Activated CD4-positive, alpha-beta T cell treated with anti-CD3 and anti-CD28 coated beads, Interleukin-2, amount 10 ng/mL, durations not matched to agents 7 days and 5 days (primary cell): ENCODE data around the gene ZBTB37. TPM values are rescaled to one million over a fixed set of nuclear protein-coding genes. Genes with fewer than 3 reads are reported as not detected.
"Not testable (repeated sequence)": the region's sequence is repeated elsewhere in the genome, so short reads cannot be mapped to it uniquely, and the experiment has no call there.

ENCODE experiments used
- CTCF ChIA-PET: fragments of 350-600 bp; sonication (Branson Sonifier 250); formaldehyde crosslinking; loops from one replicate; lab custom pipeline; 2021; ENCODE audit warnings: antibody characterized with exemption; lab: Charles Lee
- POLR2A ChIA-PET: fragments of 350-600 bp; sonication (Branson Sonifier 250); formaldehyde crosslinking; loops from one replicate; lab custom pipeline; 2021; ENCODE audit warnings: antibody characterized with exemption; lab: Charles Lee
- DNase-seq: peaks from one replicate; pipeline ENCODE4 v3.0.0-alpha.2; 2020
- H3K27ac Mint-ChIP-seq: one replicate; pipeline ENCODE4 v1.8.0; 2021; ENCODE audit warnings: mild to moderate bottlenecking, moderate library complexity, mixed read lengths
- H3K27me3 Mint-ChIP-seq: one replicate; pipeline ENCODE4 v1.8.0; 2021; ENCODE audit warnings: mixed read lengths
- H3K36me3 Mint-ChIP-seq: one replicate; pipeline ENCODE4 v1.8.0; 2021; ENCODE audit warnings: low read depth, mixed read lengths
- H3K4me1 Mint-ChIP-seq: one replicate; pipeline ENCODE4 v1.8.0; 2021; ENCODE audit warnings: mixed read lengths
- H3K4me3 Mint-ChIP-seq: one replicate; pipeline ENCODE4 v1.8.0; 2021; ENCODE audit warnings: mild to moderate bottlenecking, moderate library complexity, mixed read lengths
- H3K9me3 Mint-ChIP-seq: one replicate; pipeline ENCODE4 v1.8.0; 2021; ENCODE audit warnings: mixed read lengths
- total RNA-seq, 2 experiments: library from RNA; stranded (reverse); gene quantifications; one replicate each; pipeline ENCODE4 v1.2.3, GENCODE V29; 2021

ZBTB37 gene
- total RNA-seq, 2 experiments from 2014 or later: 10.2 to 10.9 TPM

DNA sequence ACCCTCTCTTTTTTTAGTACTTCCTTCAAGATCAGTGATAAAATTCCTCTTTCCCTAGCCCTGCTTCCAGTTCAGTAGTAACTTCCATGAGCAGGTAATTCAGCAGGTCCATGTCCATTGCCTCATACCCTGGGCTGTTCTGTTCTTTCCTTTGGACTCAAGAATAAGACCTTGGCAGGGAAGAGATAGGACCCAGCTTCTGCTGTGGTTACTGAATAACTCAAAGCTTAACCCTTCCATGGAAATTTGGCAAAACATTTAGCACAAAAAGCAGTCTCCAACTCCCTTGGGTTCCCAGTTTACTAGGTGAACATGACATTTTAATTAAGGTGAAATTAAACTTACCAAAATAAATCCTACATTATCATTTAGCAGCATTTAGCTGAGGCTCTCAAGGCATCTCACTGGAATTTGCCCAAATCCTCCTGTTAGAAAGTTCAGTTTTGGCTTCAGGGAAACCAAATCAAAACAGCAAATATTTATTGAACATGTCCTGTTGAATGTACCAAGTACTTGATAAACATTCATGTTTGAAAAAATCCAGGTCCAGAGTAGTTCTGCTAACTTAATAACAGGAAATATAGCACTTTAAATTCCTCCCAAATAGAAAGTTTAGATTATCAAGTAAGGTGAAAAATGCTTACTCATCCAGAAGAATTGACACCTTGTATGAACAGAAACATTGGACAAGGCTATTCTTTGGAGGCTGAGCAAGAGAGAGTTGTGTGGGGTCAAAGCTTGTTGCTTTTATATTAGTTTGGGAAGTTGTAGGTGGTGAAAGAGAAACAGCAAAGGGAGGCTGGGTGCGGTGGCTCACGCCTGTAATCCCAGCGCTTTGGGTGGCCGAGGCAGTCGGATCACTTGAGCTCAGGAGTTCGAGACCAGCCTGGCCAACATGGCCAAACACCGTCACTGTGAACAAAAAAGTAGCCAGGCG is 57.4 kb downstream of the ZBTB37 start:
- no peak for DNase-seq
- Mint-ChIP-seq H3K4me1 (no peaks in the 10 kb centered on the region), H3K4me3 (no peak overlapping the region), H3K36me3 (peaks cover 3% of the 10 kb centered on the region), H3K27ac (no peak overlapping the region), H3K27me3 (no peaks in the 10 kb centered on the region), H3K9me3 (no peaks in the 10 kb centered on the region)
- ChIA-PET CTCF (no interaction called here), POLR2A (no interaction called here)

DNA sequence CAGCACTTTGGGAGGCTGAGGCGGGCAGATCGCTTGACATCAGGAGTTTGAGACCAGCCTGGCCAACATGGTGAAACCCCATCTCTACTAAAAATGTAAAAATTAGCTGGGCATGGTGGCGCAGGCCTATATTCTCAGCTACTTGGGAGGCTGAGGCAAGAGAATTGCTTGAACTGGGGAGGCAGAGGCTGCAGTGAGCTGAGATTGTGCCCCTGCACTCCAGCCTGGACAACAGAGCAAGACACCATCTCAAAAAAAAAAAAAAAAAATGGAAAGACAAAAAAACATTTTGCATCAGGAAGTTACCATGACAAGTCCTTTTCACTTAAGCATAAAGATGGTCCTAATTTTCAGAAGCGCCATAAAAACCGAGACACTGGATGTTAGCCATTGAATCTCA is 62.4 kb downstream of the ZBTB37 start:
- CTCF ChIA-PET: not testable (repeated sequence)

DNA sequence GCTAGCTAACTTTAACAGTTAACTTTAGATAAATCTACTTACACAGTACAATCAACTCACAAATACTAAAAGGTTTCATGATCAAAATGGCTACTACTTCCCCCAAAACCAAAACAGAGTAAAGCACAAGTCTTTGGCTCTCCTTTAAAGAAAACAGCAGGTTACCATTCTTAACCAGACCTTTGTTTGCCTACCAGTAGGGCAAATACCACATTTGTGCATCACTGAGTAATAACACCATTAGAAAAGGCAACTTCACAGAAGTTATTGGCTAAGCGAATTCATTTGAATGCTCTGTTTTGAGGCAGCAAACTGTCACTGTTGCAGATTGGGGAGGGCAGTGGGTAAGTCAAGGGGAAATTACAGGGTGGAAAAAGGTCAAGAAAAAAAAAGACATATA is 66.3 kb downstream of the ZBTB37 start:
- ChIA-PET POLR2A (no interaction called here), CTCF (interaction anchor here (0.9 kb wide), 2 partner anchors 17 to 258 kb away, joined by 3 read pairs; partner anchors contain the start of gene SERPINC1)
- Mint-ChIP-seq H3K27ac (no peak overlapping the region), H3K4me1 (no peaks in the 10 kb centered on the region), H3K27me3 (no peaks in the 10 kb centered on the region), H3K9me3 (no peaks in the 10 kb centered on the region), H3K4me3 (no peak overlapping the region), H3K36me3 (peaks cover 29% of the 10 kb centered on the region)
- no peak for DNase-seq

More for the DNA sequence above, 62.4 kb downstream of the ZBTB37 start:
- H3K27ac Mint-ChIP-seq, H3K27me3 Mint-ChIP-seq, H3K4me1 Mint-ChIP-seq, POLR2A ChIA-PET, H3K9me3 Mint-ChIP-seq, H3K4me3 Mint-ChIP-seq, DNase-seq: not testable (repeated sequence)
- H3K36me3 Mint-ChIP-seq: peaks cover 18% of the 10 kb centered on the region

DNA sequence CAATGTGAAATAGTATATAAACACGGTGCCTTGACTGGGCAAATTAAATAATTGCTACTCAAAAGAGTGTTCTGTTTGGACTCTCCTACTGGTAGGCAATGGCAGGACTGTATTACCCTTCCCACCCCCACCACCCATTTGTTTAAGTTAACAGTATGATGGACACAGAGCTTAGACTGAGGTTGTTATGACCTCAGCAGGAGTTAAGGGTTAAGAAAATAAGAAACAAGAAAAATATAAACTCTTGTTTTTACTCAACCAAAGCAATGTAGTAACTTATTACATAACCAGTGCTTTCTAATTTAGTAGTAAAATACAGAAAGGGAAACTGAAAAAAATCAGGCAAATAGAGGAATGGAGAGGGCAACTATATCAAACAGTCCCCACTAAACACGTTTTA is 68.9 kb downstream of the ZBTB37 start:
- no peak overlapping the region for H3K4me3 Mint-ChIP-seq
- POLR2A ChIA-PET: no interaction called here
- peaks cover 41% of the 10 kb centered on the region for H3K36me3 Mint-ChIP-seq
- no peaks in the 10 kb centered on the region for H3K9me3 Mint-ChIP-seq
- CTCF ChIA-PET: interaction anchor here (0.6 to 1.7 kb wide), 2 partner anchors 10 to 488 kb away, joined by 3 to 5 read pairs; no protein-coding TSS in a partner anchor
- H3K4me1 Mint-ChIP-seq: no peaks in the 10 kb centered on the region
- no peaks in the 10 kb centered on the region for H3K27me3 Mint-ChIP-seq
- H3K27ac Mint-ChIP-seq: no peak overlapping the region
- DNase-seq: no peak

DNA sequence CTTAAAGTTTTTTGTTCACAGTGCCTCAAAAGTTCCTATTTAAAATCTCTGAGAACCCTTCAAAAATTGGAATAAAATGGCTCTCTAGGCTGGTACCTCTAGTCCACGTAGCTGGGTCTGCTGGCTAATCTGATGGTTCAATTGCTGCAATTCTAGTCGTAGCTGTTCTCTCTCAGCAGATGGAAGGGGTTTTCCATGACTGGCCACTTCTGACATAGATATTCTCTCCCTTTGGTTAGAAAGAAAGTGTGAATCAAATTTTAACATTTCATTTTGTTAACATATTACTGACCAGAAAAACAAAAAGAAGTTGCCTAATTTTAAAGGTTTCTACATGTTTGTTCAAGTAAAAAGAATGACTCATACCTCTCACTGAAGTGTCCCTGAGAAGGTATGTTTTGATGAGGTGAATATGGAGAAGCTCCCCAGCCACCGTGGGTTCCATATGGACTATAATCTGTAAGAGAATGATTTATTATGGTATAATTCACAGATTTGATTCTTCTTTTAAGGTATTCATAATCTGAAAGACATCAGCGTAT is 78.3 kb downstream of the ZBTB37 start:
- no peak for DNase-seq
- ChIA-PET POLR2A (no interaction called here), CTCF (interaction anchor here (1.2 to 1.7 kb wide), 2 partner anchors 9 to 15 kb away, joined by 4 to 5 read pairs; no protein-coding TSS in a partner anchor)
- H3K4me3 Mint-ChIP-seq: no peak overlapping the region
- no peaks in the 10 kb centered on the region for H3K4me1 Mint-ChIP-seq
- no peaks in the 10 kb centered on the region for H3K27me3 Mint-ChIP-seq
- peaks cover 37% of the 10 kb centered on the region for H3K36me3 Mint-ChIP-seq
- H3K9me3 Mint-ChIP-seq: no peaks in the 10 kb centered on the region
- H3K27ac Mint-ChIP-seq: no peak overlapping the region

DNA sequence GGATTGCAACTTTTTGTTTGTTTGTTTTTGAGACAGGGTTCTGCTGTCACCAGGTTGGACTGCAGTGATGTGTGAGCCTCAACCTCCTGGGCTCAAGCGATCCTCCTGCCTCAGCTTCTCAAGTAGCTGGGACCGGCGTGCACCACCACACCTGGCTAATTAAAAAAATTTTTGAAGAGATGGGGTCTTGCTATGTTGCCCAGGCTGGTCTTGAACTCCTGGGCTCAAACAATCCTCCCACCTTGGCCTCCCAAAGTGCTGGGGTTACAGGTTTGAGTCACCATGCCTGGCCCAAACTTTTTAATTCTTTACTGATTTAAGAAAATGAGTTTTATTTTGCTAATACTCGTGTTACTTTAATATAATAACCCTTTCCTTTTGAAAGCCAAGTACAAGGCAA is 80.4 kb downstream of the ZBTB37 start:
- Mint-ChIP-seq H3K27ac (no peak overlapping the region), H3K4me3 (no peak overlapping the region), H3K9me3 (no peaks in the 10 kb centered on the region), H3K27me3 (no peaks in the 10 kb centered on the region), H3K4me1 (peaks cover 10% of the 10 kb centered on the region), H3K36me3 (peaks cover 36% of the 10 kb centered on the region)
- ChIA-PET CTCF (interaction anchor here (1.0 kb wide), 2 partner anchors 13 to 84 kb away, joined by 3 to 4 read pairs; no protein-coding TSS in a partner anchor), POLR2A (no interaction called here)
- no peak for DNase-seq

Other genes with a start within 250 kb of the ZBTB37 start
- gene TEX50, start 233.0 kb upstream of the ZBTB37 start, total RNA-seq: not detected
- gene ANKRD45, start 198.5 kb upstream of the ZBTB37 start, total RNA-seq: not detected
- 10 to 100 TPM; 21.3 to 21.6 TPM for gene KLHL20, start 153.4 kb upstream of the ZBTB37 start, total RNA-seq
- gene DARS2, start 43.7 kb upstream of the ZBTB37 start, total RNA-seq: 10 to 100 TPM; 28.1 to 30.8 TPM
- gene CENPL, start 43.5 kb upstream of the ZBTB37 start, total RNA-seq: 10 to 100 TPM; 35.5 to 39.7 TPM
- 100 to 1,000 TPM; 328 to 370 TPM for gene GAS5, start 391 bp upstream of the ZBTB37 start, total RNA-seq
- under 1 TPM; 0.17 TPM for gene SERPINC1, start 48.9 kb downstream of the ZBTB37 start, total RNA-seq
- 10 to 100 TPM; 34.4 to 37.9 TPM for gene RC3H1, start 154.0 kb downstream of the ZBTB37 start, total RNA-seq